Measurements from ENCODE around the gene NKD1. TPM values are rescaled to one million over a fixed set of nuclear protein-coding genes. Genes with fewer than 3 reads are reported as not detected.

The NKD1 gene
- total RNA-seq, 2 experiments from 2014 or later, result 0.04 to 0.06 TPM

DNA sequence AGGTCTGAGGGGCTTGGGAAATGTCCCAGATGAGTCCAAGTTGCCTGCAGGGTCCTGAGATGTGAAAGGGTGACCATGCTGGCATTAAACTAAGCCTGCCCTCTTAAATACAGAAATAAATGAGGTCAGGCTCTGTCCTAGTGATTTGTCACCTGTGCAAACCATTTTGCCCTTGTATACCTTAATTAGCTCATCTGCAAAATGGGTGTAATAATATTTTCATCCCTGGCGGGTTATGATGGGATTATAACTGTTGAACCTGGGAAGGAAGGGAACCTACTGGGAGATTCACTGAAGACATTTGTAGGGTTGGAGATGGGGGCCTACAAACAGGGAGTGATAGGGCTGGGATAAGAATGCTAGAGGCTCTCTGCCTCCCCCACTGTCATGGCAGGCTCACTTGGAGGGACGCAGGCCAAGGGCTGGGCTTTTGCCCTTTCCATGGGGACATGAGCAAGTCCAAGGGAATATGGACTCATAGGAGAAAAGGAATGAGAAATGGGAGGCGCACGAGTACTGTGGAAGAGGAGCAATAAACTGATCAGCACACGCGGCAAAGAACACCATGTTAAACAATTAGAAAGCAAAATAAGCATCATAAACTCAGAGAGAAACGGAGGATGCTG is 4.4 kb downstream of the NKD1 start:
- CTCF ChIA-PET (ENCODE audit: unreplicated experiment), result no interaction called here
- H4K20me1 ChIP-seq (ENCODE audit: insufficient read depth, low read length), result no peaks in the 10 kb centered on the region

DNA sequence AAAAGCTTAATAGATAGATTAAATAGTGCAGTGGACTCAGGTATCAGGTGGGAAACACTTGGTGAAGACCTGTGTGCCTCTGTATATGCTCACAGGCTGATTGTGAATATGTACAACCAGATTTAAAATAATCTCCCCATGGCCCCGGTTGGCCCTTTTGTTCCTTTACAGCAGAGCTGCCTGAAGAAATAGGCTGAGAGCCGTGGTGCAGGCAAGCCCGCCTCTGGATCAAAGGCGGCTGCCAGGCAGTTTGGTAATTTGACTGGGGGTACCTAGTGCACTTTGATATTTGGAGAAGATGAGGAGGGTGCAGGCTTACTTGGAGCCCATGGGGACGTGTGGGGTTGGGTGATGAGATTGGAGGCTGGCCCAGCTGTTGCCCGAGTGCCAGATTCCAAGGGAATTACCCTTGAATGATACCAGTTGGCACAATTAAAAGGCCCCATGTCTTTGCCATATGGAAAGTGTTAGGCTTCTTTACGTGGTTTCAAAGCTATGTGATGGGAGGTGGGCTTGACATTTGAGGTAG is 5.0 kb downstream of the NKD1 start:
- H3K79me2 ChIP-seq (ENCODE audit: insufficient read depth, low read depth, low read length), result no peaks in the 10 kb centered on the region
- intact Hi-C loops (cut with micrococcal nuclease; ENCODE audit: unreplicated experiment), result no loop called here
- POLR2A ChIA-PET, result no interaction called here
- no peak overlapping the region for H3K4me3 ChIP-seq (ENCODE audit: low read depth, low read length, poor library complexity, severe bottlenecking)
- H3K9me2 ChIP-seq (ENCODE audit: insufficient read depth, low read length), result no peaks in the 10 kb centered on the region
- TF ChIP-seq, protein P1, sequence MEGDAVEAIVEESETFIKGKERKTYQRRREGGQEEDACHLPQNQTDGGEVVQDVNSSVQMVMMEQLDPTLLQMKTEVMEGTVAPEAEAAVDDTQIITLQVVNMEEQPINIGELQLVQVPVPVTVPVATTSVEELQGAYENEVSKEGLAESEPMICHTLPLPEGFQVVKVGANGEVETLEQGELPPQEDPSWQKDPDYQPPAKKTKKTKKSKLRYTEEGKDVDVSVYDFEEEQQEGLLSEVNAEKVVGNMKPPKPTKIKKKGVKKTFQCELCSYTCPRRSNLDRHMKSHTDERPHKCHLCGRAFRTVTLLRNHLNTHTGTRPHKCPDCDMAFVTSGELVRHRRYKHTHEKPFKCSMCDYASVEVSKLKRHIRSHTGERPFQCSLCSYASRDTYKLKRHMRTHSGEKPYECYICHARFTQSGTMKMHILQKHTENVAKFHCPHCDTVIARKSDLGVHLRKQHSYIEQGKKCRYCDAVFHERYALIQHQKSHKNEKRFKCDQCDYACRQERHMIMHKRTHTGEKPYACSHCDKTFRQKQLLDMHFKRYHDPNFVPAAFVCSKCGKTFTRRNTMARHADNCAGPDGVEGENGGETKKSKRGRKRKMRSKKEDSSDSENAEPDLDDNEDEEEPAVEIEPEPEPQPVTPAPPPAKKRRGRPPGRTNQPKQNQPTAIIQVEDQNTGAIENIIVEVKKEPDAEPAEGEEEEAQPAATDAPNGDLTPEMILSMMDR (conservative IDR thresholded peaks at IDR 0.05; ENCODE audit: low read length), result no peak
- no peak for TF ChIP-seq EZH2phosphoT487 (IDR thresholded peaks at IDR 0.05; ENCODE audit: borderline replicate concordance, low read depth, low read length)
- H3K4me1 ChIP-seq (ENCODE audit: insufficient read depth, low read length, poor library complexity, severe bottlenecking), result no peaks in the 10 kb centered on the region
- no peak overlapping the region for H3K4me2 ChIP-seq (ENCODE audit: low read length)
- H4K20me1 ChIP-seq (ENCODE audit: insufficient read depth, low read length), result no peaks in the 10 kb centered on the region
- CTCF ChIA-PET (ENCODE audit: unreplicated experiment), result no interaction called here
- no peaks in the 10 kb centered on the region for H3K36me3 ChIP-seq (ENCODE audit: insufficient read depth, low read length)
- DNase-seq (ENCODE audit: low spot score), result no peak
- H2AFZ ChIP-seq (ENCODE audit: low read length), result no peak overlapping the region
- no peak overlapping the region for H3K27ac ChIP-seq (ENCODE audit: low read depth, low read length, poor library complexity, severe bottlenecking)
- no TSS peak for BruUV-seq (replicated peaks)
- no peaks in the 10 kb centered on the region for H3K9me3 ChIP-seq (ENCODE audit: low read length)

More for the DNA sequence above, 4.4 kb downstream of the NKD1 start:
- Histone ChIP-seq H3K79me2 (ENCODE audit: insufficient read depth, low read depth, low read length) (no peaks in the 10 kb centered on the region), H3K9me3 (ENCODE audit: low read length) (no peaks in the 10 kb centered on the region), H3K9me2 (ENCODE audit: insufficient read depth, low read length) (no peaks in the 10 kb centered on the region), H3K27ac (ENCODE audit: low read depth, low read length, poor library complexity, severe bottlenecking) (no peak overlapping the region), H3K4me1 (ENCODE audit: insufficient read depth, low read length, poor library complexity, severe bottlenecking) (no peaks in the 10 kb centered on the region), H2AFZ (ENCODE audit: low read length) (no peak overlapping the region), H3K4me3 (ENCODE audit: low read depth, low read length, poor library complexity, severe bottlenecking) (no peak overlapping the region), H3K36me3 (ENCODE audit: insufficient read depth, low read length) (no peaks in the 10 kb centered on the region), H3K4me2 (ENCODE audit: low read length) (no peak overlapping the region)
- intact Hi-C loops (cut with micrococcal nuclease; ENCODE audit: unreplicated experiment), result no loop called here
- no peak for DNase-seq (ENCODE audit: low spot score)
- POLR2A ChIA-PET, result no interaction called here
- TF ChIP-seq EZH2phosphoT487 (IDR thresholded peaks at IDR 0.05; ENCODE audit: borderline replicate concordance, low read depth, low read length), result no peak
- TF ChIP-seq, protein P1 (conservative IDR thresholded peaks at IDR 0.05; ENCODE audit: low read length), result no peak
- BruUV-seq (replicated peaks), result no TSS peak

DNA sequence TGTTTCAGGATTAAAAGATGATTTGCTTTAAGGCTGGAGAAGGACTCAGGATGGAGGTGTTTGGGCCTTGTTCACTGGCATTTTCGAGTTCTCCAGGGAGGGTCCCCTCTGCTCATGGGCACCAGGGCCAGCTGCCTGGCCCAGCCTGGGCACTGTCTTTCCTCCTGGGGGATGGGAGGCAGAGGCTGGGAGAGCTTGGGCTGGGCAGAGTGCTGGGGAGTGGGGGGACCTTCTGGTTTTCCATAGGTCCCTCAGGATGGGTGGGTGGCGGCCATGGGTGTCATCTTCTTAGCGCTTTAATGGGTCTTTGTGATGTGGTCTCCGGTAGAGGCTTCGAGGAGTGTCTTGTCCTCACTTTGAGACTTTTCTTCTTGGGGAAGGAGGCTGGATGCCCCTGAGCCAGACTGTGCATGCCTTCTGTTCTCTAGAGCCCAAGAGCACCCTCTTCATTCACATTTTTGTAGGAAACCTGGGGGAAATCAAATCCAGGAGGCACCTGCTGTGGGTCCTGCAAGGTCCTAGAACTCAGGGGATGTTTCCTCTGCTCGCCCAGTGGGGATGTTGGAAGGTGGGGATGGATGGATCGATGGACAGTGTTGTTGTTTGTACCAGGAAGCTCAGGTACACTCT is 5.7 kb downstream of the NKD1 start:
- H3K4me1 ChIP-seq (ENCODE audit: insufficient read depth, low read length, poor library complexity, severe bottlenecking), result no peaks in the 10 kb centered on the region
- ChIA-PET CTCF (ENCODE audit: unreplicated experiment) (no interaction called here), POLR2A (no interaction called here)
- no TSS peak for BruUV-seq (replicated peaks)
- no peak overlapping the region for H2AFZ ChIP-seq (ENCODE audit: low read length)
- no peaks in the 10 kb centered on the region for H3K36me3 ChIP-seq (ENCODE audit: insufficient read depth, low read length)
- no peaks in the 10 kb centered on the region for H3K9me3 ChIP-seq (ENCODE audit: low read length)
- TF ChIP-seq, protein P1 (conservative IDR thresholded peaks at IDR 0.05; ENCODE audit: low read length), result no peak
- no peak for TF ChIP-seq EZH2phosphoT487 (IDR thresholded peaks at IDR 0.05; ENCODE audit: borderline replicate concordance, low read depth, low read length)
- no peaks in the 10 kb centered on the region for H3K9me2 ChIP-seq (ENCODE audit: insufficient read depth, low read length)
- no peaks in the 10 kb centered on the region for H3K79me2 ChIP-seq (ENCODE audit: insufficient read depth, low read depth, low read length)
- H3K4me3 ChIP-seq (ENCODE audit: low read depth, low read length, poor library complexity, severe bottlenecking), result no peak overlapping the region
- no peak for DNase-seq (ENCODE audit: low spot score)
- H3K4me2 ChIP-seq (ENCODE audit: low read length), result no peak overlapping the region
- no peak overlapping the region for H3K27ac ChIP-seq (ENCODE audit: low read depth, low read length, poor library complexity, severe bottlenecking)
- intact Hi-C loops (cut with micrococcal nuclease; ENCODE audit: unreplicated experiment), result no loop called here
- no peaks in the 10 kb centered on the region for H4K20me1 ChIP-seq (ENCODE audit: insufficient read depth, low read length)
